Psoas muscle (tissue), 8 donors: ENCODE data around the gene ATP6V1C2. TPM values are rescaled to one million over a fixed set of nuclear protein-coding genes. Genes with fewer than 3 reads are reported as not detected.
"Not testable (repeated sequence)": the region's sequence is repeated elsewhere in the genome, so short reads cannot be mapped to it uniquely, and the experiment has no call there.

ENCODE experiments used
- ATAC-seq, 4 donors: fragments of 200-7000 bp; cut with Tn5 transposase; one replicate each; pipeline ENCODE4 v1.9.1; 2020; ENCODE audit warnings: moderate library complexity in 3 of 4, mild to moderate bottlenecking in 2 of 4
- DNase-seq, 2 donors: peaks; one replicate each; pipeline ENCODE4 v3.0.0-alpha.2; 2020
- H3K27ac ChIP-seq: fragments of 200-600 bp; one replicate; pipeline ENCODE4 v1.8.0; 2022
- H3K27me3 ChIP-seq, 3 donors: fragments of 200-600 bp in 1 of 3; one replicate each; pipeline versions ENCODE4 v1.6.1 to v1.8.0; 2013 to 2022; ENCODE audit warnings: low read length in 2 of 3, mild to moderate bottlenecking in 2 of 3, moderate library complexity in 1 of 3; ENCODE audit not compliant: insufficient read depth in 3 of 3
- H3K36me3 ChIP-seq, 2 donors: fragments of 200-600 bp in 1 of 2; one replicate each; pipeline versions ENCODE4 v1.6.1 to v1.8.0; 2013 to 2022; ENCODE audit warnings: low read depth in 1 of 2, mild to moderate bottlenecking in 1 of 2, moderate library complexity in 1 of 2; ENCODE audit not compliant: insufficient read depth in 1 of 2
- H3K4me1 ChIP-seq: fragments of 200-600 bp; one replicate; pipeline ENCODE4 v1.8.0; 2022
- H3K4me3 ChIP-seq: fragments of 200-600 bp; one replicate; pipeline ENCODE4 v1.8.0; 2022; ENCODE audit warnings: mild to moderate bottlenecking
- H3K9me3 ChIP-seq: fragments of 200-600 bp; one replicate; pipeline ENCODE4 v1.8.0; 2022
- WGBS, 3 donors: extraction: QIAGEN DNeasy Blood & Tissue Kit; methylation state at CpG; one replicate each; pipeline versions ENCODE4 v1.1.6 to v1.1.7; 2013; 5-methylcytosine and 5-hydroxymethylcytosine counted together
- intact Hi-C, 2 donors: fragments of 100-400 bp; cut with DNase I; formaldehyde crosslinking; loops; one replicate each; pipeline versions ENCODE4 v1.11.0 to v1.14.2; 2022
- polyA plus RNA-seq, 3 donors: library from polyadenylated mRNA; stranded (reverse); fragments of 200-250 nt; gene quantifications; one replicate each; pipeline ENCODE4 v1.2.3, GENCODE V29; 2013
- total RNA-seq, 4 donors: library from RNA; stranded (reverse); fragmentation: NEBNext Ultra II Directional in 2 of 4; extraction: Animal tissue kit (Norgen Biotek cat#: 25700) in 2 of 4; gene quantifications; one replicate each; pipeline versions ENCODE4 v1.2.1 to v1.2.4, GENCODE V29; 2021 to 2023
- TF ChIP-seq, protein P1 (sequence below): fragments of 200-600 bp; IDR thresholded peaks from one replicate; pipeline ENCODE4 v1.8.0; 2022; ENCODE audit warnings: antibody characterized with exemption
- donor health status: healthy with polysubstance abuse.
- donor health status: DM: no; HTN: no; CAD: no; lungs with moderate emphysema.
- donor health status: Bipolar disorder and iron deficiency.
- donor health status: healthy.
- donor health status: DM: yes; HTN: yes; CAD: no.
- donor health status: DM: no; HTN: no; CAD: no.
- donor health status: DM: no; HTN: no; CAD: no.
- donor health status: DM: yes; HTN: yes; CAD: no.

The ATP6V1C2 gene
- total and polyA plus RNA-seq, 7 donors: 0.11 to 0.70 (median 0.25) TPM

DNA sequence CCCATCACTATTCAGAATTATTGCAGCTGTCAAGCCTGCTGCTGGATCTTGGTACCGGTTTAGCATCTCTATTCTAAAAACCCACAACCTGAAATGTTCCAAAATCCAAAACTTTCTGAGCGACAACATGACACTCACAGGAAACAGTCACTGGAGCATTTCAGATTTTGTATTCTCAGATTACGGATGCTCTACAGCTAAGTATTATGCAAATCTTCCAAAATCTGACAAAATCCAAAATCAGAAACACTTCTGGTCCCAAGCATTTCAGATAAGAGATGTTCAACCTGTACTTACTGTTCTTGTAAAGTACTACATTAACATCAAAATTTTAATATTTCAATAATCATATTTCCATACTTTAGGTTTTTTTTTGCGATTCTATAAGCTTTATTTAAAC, 78.7 kb downstream of the ATP6V1C2 start:
- H3K4me3 ChIP-seq: no peak overlapping the region
- ATAC-seq (no peak), DNase-seq (no peak)
- no peaks in the 10 kb centered on the region for H3K9me3 ChIP-seq
- H3K4me1 ChIP-seq: no peaks in the 10 kb centered on the region
- H3K36me3 ChIP-seq: peaks cover 21 to 60% of the 10 kb centered on the region in 2 donors
- WGBS, 3 donors: 92 to 93% (median 92%) methylated on average over 4 of the region's 4 CpGs
- TF ChIP-seq, protein P1, sequence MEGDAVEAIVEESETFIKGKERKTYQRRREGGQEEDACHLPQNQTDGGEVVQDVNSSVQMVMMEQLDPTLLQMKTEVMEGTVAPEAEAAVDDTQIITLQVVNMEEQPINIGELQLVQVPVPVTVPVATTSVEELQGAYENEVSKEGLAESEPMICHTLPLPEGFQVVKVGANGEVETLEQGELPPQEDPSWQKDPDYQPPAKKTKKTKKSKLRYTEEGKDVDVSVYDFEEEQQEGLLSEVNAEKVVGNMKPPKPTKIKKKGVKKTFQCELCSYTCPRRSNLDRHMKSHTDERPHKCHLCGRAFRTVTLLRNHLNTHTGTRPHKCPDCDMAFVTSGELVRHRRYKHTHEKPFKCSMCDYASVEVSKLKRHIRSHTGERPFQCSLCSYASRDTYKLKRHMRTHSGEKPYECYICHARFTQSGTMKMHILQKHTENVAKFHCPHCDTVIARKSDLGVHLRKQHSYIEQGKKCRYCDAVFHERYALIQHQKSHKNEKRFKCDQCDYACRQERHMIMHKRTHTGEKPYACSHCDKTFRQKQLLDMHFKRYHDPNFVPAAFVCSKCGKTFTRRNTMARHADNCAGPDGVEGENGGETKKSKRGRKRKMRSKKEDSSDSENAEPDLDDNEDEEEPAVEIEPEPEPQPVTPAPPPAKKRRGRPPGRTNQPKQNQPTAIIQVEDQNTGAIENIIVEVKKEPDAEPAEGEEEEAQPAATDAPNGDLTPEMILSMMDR: no peak
- intact Hi-C loops: no loop called here
- H3K27ac ChIP-seq: no peak overlapping the region
- no peaks in the 10 kb centered on the region for H3K27me3 ChIP-seq

DNA sequence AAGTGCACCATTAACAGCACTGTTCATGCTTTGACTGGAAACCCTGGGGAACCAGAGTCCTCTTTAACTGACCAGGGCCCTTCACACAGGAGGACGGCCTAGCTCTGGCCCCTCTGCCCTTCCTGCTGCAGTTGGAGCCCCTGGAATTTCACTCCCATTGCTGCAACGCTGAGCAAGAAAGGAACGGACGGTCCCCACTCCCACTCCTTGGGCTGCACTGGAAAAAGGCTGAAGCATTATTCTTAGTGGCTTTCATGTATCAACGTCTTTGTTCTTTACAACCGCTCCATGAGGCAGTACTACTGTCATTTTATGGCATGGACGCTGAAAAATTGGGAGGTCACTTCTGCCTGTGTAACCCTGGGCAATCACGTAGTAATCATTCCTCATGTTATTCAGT, 81.2 kb downstream of the ATP6V1C2 start:
- Histone ChIP-seq H3K36me3 (peaks cover 7 to 35% of the 10 kb centered on the region in 2 donors), H3K27ac (no peak overlapping the region), H3K4me1 (peaks cover 8% of the 10 kb centered on the region), H3K9me3 (no peaks in the 10 kb centered on the region), H3K27me3 (no peaks in the 10 kb centered on the region), H3K4me3 (no peak overlapping the region)
- ATAC-seq (no peak), DNase-seq (no peak)
- 80 to 86% (median 82%) methylated on average over 8 of the region's 8 CpGs for WGBS, 3 donors
- TF ChIP-seq, protein P1: no peak
- intact Hi-C loops: no loop called here

GRCh38 chr2:10805990-10806389, 84.6 kb downstream of the ATP6V1C2 start:
- H3K9me3 ChIP-seq, intact Hi-C loops, H3K27ac ChIP-seq, H3K4me3 ChIP-seq, ATAC-seq, H3K27me3 ChIP-seq, DNase-seq: not testable (repeated sequence)
- WGBS, 3 donors: 91 to 96% (median 92%) methylated on average over 6 of the region's 6 CpGs
- peaks cover 5 to 12% of the 10 kb centered on the region in 2 donors for H3K36me3 ChIP-seq
- peaks cover 15% of the 10 kb centered on the region for H3K4me1 ChIP-seq

DNA sequence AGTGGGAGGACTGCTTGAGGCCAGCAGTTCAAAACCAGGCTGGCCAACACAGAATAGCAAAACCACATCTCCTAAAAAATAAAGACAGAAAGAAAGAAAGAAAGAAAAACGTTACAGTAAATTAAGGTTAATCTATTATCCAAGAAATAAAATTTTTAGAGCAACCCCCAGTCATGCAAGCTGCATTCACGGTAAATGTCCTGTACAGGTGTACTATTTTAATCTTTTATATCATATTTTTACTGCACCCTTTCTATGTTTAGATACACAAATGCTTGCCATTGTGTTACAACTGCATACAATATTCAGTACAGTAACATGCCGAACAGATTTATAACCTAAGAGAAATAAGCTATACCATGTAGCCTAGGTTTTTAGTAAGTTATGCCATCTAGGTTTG, 85.1 kb downstream of the ATP6V1C2 start:
- ATAC-seq: no peak
- H3K27ac ChIP-seq: no peak overlapping the region
- no peak overlapping the region for H3K4me3 ChIP-seq
- peaks cover 0 to 6% of the 10 kb centered on the region in 2 donors for H3K36me3 ChIP-seq
- TF ChIP-seq, protein P1: no peak
- no peaks in the 10 kb centered on the region for H3K27me3 ChIP-seq
- no peaks in the 10 kb centered on the region for H3K9me3 ChIP-seq
- intact Hi-C loops: no loop called here
- 64 to 75% (median 74%) methylated on average over 3 of the region's 3 CpGs for WGBS, 3 donors
- no peak for DNase-seq
- H3K4me1 ChIP-seq: peaks cover 20% of the 10 kb centered on the region

GRCh38 chr2:10810202-10811161, 89.1 kb downstream of the ATP6V1C2 start:
- H3K4me1 ChIP-seq: peaks cover 25% of the 10 kb centered on the region
- DNase-seq (no peak), ATAC-seq (no peak)
- H3K9me3 ChIP-seq: no peaks in the 10 kb centered on the region
- H3K36me3 ChIP-seq: no peaks in the 10 kb centered on the region
- 45 to 53% (median 52%) methylated on average over 8 of the region's 8 CpGs for WGBS, 3 donors
- H3K4me3 ChIP-seq: peak overlapping the region; percentile 90
- H3K27me3 ChIP-seq: no peaks in the 10 kb centered on the region
- TF ChIP-seq, protein P1: no peak
- intact Hi-C loops: loop anchor here in 1 of 2 donors (10.0 kb wide), 1 partner anchor 126 kb away; the partner anchor contains the start of gene NOL10
- H3K27ac ChIP-seq: peak overlapping the region; percentile 95
